NCI-H1105 treated with DMSO at 0.1 percent for 48 hours (cell line): ENCODE measurements around the gene ZBTB45.
"Not testable (repeated sequence)": the region's sequence is repeated elsewhere in the genome, so short reads cannot be mapped to it uniquely, and the experiment has no call there.

Experiments
- DNase-seq: peaks from one replicate; lab custom pipeline; 2025; lab: John Stamatoyannopoulos, UW

Gene ZBTB45

DNA sequence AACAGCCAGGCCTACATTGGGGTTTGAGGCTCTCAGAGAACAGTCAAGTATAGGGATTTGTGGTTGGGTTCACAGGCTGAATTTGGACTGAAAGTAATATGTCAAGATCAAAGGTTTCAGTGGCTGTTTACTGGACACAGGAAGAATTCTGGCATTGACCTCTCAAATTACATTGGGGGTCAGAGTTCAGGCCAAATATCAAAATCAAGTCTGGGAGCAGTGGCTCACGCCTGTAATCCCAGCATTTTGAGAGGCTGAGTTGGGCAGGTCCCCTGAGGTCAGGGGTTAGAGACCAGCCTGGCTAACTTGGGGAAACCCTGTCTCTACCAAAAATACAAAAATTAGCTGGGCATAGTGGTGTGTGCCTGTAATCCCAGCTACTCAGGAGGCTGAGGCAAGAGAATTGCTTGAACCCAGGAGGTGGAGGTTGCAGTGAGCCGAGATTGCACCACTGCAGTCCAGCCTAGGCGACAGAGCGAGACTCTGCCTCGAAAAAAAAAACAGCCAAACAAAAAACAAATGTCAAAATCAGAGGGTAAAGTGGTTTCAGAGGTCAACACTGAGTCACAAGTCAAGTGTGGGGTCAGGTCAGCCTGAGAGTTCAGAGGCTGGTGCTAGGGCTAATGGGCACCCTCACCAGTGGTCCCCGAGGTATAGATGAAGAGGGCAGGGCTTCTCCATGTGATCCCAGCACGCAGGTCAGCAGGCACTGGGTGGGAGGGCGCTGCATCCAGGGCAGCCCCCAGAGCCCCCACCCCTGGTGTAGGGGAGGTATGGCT, 9.3 kb downstream of the ZBTB45 start:
- DNase-seq: no peak

DNA sequence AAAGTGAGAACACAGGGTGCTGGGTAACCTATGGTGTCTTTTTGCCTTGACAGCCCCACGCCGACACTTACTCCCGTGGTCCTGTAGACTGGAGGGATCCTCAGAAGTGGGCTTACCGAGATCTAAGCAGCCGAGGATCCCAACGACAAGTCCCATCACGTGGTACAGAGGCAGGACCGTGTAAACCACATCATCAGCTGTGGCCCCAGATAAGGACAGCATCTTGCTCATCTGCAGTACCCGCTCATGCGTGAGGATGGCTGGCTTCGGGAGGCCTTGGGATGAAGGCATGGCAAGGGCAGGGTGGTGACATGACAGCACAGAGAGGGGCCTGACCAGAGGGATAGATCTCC, 9.9 kb downstream of the ZBTB45 start:
- DNase-seq: no peak

DNA sequence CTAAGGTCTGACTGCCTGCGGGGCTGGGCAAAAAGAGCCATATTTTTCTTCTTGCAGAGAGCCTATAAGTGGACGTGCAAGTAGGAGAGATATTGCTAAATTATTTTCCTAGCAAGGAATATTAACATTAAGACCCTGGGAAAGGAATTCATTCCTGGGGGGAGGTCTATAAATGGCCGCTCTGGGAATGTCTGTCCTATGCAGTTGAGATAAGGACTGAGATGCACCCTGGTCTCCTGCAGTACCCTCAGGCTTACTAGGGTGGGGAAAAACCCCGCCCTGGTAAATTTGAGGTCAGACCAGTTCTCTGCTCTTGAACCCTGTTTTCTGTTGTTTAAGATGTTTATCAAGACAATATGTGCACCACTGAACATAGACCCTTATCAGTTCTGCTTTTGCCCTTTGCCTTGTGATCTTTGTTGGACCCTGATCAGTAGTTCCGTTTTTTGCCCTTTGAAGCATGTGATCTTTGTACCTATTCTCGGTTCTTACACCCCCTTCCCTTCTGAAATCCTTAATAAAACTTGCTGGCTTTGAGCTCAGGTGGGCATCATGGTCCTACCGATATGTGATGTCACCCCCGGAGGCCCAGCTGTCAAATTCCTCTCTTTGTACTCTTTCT, 11.9 kb downstream of the ZBTB45 start:
- DNase-seq: not testable (repeated sequence)

DNA sequence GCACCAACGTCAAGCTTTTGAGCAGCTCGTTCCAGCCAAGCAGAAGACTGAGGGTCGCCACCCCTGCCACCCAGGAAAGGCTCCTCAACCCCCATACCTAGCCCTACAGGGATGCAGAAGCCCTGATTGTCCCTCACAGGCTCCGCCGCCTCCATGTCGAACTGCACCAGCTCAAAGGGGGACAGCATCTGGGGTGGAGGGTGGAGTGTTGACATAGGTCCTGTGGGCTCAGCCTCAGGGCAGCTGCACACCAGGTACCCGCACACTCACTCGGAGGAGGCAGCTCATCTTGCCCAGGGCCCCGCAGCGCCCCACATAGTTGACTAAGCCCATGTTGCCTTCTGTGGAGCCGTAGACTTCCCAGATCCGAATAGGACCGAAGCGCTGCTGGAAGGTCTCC, 19.4 kb downstream of the ZBTB45 start:
- DNase-seq: no peak

DNA sequence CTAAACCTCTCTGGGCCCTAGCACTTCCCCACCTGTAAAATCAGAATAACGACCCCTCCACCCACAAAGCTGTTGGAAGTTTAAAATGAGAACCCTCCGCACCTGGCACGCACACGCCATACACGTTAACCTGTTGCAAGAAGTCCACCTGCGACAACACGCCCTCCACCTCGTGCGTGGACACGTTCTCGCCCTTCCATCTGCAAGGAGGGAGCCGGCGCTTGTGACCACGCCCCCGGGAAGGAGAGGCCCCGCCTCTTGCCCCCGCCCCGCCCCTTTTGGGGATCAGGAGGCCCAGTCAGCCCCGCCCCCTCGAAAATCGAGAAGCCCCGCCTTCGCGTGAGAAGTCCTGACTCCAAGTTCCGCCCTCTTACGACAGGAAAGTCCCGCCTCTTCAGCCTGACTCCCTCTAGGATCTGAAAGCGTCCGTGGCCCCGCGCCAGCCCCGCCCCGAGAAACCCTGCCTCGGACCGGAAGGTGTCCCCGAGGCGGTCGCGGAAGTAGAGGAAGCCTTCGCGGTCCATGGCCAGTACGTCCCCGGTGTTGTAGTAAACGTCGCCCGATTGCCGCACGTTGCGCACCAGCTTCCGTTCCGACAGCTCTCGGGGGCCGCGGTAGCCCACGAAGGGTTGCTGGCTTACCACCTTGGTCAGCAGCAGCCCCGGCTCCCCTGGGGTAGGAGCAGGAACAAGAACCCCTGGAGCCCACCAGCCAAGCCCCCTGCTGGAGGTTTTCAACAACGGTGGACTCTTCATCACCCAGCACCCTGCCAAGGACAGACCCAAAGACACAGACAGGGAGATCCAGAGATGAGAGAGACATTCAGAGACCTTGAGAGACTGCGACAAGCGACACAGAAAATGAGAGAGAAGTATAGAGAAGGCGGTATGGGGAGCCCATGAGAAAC, 20.3 kb downstream of the ZBTB45 start:
- DNase-seq: peak; percentile 87

DNA sequence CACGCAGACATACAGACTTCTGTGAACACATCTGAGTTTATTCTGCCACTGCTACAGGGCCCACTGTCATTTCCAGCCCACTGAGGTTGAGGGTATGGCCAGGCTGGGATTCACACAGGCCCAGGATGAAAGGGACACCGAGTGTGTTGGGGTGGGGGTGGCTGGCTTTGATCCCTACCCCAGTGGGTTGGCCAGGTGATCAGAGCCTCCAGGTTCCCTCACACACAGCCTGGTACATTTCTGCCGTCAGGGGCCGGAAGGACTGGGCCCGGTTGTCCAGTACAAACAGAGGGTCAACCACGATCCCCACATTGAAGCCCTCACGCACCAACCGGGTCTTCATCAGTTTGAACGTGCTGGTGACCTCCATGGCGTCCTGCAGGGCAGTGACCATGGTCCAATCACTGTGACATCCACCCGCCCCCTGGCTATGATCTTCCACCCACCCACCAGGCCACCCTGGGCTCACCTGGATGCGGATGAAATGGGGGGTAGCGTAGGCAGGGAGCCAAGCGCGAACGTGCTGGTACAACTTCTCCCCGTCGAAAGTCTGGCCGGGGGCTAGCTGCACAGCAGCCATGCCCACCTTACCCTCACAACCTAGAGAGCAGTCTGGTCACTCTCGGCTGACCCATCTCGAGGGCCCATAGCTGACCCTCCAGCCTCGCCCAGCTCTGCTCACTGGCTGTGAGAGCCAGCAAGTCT, 21.1 kb downstream of the ZBTB45 start:
- DNase-seq: no peak

DNA sequence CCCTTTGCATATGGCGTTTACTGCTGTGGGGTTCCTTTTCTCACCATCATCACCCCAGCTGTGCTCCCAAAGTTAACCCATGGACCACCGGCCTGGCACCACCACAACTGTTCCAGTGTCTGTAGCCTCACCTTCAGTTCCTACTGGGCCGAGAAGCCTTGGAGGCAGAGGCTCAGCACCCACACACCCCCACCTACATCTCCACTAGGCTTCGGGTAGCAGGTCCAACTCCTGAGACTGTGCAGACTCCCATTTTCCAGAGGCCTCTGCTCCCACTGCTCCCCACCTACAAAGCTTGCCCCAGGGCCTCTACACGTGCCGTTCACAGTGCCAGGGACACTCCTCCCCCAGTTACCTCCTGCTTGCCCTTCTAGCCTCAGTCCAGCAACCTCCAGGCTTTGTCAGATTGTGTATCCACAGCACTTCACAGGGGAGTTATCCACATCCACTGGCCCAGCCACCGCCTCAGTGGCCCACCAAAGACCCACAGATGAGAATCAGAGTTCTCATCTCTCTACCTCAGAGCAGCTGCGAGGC, 21.9 kb downstream of the ZBTB45 start:
- no peak for DNase-seq

DNA sequence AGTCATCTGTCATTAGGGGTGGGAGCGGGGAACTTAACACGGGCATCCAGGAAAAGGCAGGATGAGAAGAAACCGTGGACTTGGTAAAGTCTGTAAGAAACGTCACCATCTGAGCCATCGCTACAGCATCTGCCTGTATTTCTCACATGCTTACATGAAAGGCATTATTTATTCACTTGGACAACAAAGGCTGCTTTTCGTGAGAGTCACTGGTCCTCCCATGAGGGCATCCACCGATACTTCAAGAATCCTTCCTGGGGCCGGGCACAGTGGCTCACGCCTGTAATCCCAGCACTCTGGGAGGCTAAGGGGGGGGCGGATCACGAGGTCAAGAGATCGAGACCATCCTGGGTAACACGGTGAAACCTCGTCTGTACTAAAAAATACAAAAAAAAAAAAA, 27.3 kb downstream of the ZBTB45 start:
- DNase-seq: no peak

DNA sequence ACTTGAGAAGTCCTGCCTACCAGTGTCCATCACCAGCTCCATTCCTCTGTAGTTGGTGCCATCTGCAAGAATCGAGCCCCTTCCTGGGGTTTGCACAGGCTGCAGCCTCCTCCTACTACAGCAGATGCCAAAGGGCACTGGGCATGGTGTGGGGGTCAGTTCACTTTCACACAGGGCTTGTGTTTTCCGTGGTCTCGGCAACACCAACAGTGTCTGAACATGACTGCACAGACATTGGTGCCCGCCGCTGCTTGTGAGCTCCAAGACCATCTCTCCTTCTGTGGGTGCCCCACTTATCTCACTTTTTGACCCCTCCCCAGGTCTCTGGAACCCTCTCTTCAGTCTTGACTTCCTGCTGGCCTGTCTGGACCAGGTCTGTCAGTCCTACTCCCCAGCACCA, 28.2 kb downstream of the ZBTB45 start:
- DNase-seq: no peak

DNA sequence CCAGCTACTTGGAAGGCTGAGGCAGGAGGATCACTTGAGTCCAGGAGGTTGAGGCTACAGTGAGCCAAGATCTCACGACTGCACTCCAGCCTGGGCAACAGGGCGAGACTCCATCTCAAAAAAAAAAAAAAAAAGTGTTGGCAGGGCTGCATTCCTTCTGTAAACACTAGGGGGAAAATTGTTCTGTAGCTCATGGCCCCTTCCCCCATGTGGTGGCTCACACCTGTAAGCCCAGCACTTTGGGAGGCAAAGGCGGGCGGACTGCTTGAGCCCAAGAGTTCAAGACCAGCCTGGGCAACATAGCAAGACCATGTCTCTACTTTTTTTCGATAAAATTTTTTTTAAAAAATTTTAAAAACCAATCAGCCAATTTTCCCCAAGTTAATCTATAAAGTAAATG, 35.3 kb downstream of the ZBTB45 start:
- DNase-seq: not testable (repeated sequence)

DNA sequence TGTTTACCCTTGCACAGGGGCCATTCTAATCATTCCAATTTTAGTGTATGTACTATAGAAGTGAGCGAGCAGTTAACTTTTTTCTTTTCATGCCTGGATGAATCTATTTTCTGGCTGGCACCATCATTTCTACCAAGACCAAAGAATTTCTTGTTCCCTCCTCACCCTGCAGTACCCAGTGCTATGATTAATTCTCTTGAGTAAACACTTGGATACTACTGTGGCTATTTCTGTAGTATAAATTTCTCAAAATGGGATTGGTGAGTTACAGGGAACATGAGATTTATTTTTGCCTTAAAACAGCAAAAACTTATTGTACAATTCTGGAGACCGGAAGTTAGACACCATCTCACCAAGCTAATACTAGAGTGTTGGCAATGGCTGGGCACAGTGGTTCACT, 35.8 kb downstream of the ZBTB45 start:
- no peak for DNase-seq

DNA sequence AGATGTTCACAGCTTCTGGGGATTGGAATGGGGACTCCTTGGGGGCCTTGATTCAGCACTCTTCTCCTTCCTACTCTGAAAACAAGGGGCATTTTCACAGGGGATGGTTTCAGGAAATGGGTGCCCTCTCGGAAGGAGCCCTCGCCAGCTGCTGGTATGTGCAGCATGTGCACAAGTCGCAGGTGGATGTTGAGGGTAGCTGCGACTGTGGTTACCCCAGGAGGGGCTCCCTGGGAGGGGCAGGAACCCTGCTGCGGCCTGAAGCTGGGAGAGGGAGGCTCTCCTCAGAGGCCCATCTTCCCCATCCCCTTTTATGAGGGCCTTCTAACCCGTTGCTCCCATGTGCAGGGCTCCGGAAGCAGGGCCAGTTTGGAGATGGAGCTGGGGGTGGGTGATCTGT, 37.2 kb downstream of the ZBTB45 start:
- DNase-seq: no peak

DNA sequence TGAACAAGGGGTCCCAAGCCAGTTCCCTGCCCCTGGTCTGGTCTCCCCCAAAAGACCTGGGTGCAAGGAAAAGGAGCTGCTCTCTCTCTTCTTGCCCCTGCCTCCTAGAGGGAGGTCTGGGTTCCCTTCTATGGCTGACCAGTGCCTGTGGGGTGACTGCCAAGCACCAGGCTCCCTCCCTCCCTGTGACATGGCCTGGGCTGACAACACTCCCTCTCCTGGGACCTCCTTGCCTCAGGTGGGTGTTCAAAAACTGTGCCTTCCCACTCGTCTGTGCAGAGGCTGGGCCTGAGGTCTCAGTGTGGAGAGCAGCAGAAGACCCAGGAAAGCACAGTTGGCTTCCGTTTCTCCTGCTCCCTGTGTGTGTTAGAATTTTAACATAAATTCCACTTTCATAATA, 38.8 kb downstream of the ZBTB45 start:
- DNase-seq: no peak

DNA sequence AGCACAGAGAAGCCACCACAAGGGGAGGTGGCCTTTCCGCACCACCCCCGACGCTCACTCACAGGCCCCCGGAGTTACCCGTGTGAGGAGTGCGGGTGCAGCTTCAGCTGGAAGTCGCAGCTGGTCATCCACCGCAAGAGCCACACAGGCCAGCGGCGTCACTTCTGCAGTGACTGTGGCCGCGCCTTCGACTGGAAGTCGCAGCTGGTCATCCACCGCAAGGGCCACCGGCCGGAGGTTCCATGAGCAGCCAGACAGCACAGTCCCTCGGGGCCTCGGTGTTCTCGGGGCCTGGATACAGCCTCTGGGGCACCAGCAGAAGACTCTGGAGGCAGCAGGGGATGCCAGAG, 39.2 kb downstream of the ZBTB45 start:
- no peak for DNase-seq

DNA sequence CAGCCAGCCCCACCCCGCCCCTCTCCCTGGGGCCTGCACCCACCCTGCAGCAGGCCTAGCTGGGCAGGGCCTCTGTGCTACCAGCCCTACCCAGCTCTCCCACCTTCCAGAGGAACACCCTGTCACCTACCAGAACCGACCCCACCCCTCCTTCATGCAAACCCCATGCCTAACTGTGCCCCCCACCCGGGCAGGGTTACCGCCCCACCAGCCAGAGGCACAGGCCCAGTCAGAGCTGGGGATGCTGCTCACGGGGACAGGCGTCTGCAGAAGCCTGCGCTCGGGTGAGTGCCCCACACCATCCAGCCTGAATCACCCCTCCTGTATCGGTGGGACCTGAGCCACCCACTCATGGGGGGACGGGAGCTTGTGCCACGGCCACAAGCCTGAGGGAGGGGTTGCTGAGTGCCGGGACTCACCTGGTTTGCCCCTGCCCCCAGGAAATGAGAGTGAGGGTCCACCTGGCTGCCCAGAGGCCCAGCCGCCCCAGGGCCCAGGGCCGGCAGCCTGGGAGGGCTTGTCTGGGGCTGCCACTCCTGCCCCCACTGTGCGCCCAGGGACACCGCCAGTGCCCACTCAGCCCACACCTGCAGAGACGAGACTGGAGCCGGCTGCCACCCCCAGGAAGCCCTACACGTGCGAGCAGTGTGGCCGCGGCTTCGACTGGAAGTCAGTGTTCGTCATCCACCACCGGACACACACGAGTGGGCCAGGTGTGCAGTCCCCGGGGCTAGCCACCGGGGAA, 39.7 kb downstream of the ZBTB45 start:
- no peak for DNase-seq

DNA sequence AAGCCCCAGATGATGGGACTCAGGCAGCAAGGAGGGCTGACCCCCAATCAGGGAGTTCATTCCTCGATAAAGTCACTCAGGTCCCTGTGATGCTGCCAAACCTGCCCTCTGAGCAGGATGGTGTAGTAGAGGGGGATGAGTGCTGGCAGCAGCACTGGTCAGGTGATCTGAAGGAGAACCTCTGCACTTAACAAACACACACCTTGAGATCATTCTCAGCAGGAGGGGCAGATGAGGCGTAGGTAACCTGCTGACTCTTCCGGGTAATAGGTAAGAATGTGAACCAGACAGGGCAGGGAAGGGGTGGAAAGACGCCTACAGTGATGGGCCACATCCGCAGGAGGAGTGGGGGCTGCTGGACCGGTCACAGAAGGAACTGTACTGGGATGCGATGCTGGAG, 40.3 kb downstream of the ZBTB45 start:
- DNase-seq: no peak

DNA sequence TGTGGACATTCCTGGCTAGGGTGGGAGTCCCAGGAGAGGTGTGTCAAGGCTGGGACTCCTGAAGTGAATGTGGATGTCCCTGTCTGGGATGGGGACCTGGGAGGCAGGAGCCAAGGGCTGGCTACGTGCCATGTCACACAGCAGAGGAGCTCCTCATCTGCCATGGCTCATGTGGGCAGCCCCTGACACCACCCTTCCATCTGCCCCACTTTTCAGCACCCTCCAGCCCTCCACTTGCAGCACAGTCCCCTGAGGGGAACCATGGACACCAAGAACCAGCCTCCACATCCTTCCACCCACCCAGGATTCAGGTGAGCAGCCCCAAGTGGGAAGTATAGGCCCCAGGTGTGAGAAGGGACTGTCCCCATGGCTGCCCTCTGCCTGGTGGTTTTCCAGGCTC, 41.7 kb downstream of the ZBTB45 start:
- no peak for DNase-seq

DNA sequence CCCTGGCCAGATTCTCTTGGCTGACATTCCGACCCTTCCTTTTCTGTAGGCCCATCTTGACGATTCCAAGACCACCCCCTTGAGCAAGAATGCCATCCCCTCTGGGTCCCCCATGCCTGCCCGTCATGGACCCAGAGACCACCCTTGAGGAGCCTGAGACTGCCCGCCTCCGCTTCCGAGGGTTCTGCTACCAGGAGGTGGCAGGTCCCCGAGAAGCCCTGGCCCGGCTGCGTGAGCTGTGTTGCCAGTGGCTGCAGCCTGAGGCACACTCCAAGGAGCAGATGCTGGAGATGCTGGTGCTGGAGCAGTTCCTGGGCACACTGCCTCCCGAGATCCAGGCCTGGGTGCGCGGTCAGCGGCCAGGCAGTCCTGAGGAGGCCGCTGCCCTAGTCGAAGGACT, 42.5 kb downstream of the ZBTB45 start:
- no peak for DNase-seq

DNA sequence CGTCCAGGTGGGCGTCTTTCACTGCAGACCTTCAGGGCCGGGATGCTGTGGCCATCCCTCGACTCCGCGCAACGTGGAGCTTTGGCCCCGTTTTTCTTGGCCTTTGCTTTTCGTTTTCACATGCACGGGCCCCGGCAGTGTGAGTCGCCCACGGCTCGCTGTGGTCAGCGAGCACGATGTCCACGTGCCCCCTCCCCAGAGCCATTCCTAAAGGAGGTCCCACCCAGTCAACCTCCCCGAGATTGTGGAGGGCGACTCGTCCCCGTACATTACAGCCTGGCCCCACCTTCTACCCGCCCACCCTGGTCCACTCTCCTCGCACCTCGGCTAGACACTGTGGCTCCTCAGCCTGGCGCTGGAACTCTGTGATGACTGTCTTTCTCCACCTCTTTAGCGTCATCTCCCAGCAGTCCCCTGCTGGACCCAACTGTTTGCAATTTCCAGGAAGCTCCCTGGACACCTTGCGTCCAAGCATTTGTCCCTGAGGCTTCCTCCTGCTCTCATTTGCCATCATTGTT, 43.1 kb downstream of the ZBTB45 start:
- DNase-seq: peak; percentile 1

DNA sequence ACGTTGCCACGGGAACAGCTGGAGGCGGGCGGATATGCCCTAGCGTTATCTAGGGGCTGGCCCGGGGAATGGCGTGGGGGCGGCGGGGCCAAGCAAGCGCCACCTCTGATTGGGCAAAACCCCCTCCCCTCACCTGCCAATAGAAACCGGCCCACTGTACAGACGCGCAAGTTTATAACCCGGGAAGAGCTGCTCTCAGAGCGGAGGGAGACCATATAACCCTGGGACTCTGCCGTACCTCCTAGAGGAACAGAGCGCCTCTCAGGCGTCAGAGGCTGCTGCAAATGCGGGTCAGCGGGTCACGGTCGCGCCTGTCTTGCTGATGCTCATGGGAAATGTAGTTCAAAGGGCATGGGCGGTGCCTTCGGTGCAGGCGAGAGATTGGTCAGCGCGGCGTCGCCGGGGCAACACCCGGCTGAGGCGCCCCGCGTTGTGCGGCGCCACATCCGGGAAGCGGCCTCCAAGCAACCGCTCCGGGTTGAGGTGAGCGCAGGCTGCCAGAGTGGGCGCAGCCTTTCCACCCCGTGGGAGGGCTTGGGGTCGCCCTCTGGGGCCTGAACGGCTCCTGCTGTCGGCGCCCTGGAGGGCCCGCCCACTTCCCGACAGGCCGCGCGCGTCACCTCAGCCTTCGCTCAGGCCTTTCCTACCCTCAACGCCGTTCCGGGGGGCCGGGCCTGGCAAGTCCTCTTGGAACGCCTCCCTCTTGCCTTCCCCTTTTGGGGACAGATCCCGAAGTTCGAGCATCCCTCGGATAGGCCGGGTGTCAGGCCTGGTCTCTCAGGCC, 43.7 kb downstream of the ZBTB45 start, which contains the start of gene ZNF446:
ZNF446 (plus strand) TSS at position 639 of the 784 bp plus-strand sequence. CDS start 867 bp downstream, outside the sequence.
- peak; percentile 92 for DNase-seq
